Measurements from ENCODE around the gene METRNL. TPM values are rescaled to one million over a fixed set of nuclear protein-coding genes. Genes with fewer than 3 reads are reported as not detected.

Gene METRNL
- total RNA-seq, 2 experiments from 2014 or later = 16.9 to 23.3 TPM

- Histone ChIP-seq H3K79me2 (ENCODE audit: insufficient read depth, low read depth, low read length) (no peaks in the 10 kb centered on the region), H3K4me1 (ENCODE audit: insufficient read depth, low read length, poor library complexity, severe bottlenecking) (no peaks in the 10 kb centered on the region), H3K4me2 (ENCODE audit: low read length) (no peak overlapping the region), H3K9me2 (ENCODE audit: insufficient read depth, low read length) (no peaks in the 10 kb centered on the region), H2AFZ (ENCODE audit: low read length) (no peak overlapping the region), H3K4me3 (ENCODE audit: low read depth, low read length, poor library complexity, severe bottlenecking) (no peak overlapping the region), H3K36me3 (ENCODE audit: insufficient read depth, low read length) (peaks cover 40% of the 10 kb centered on the region), H3K9me3 (ENCODE audit: low read length) (no peaks in the 10 kb centered on the region; the same call in 1 of the 2 replicates), H3K27ac (ENCODE audit: low read depth, low read length, poor library complexity, severe bottlenecking) (no peak overlapping the region), H4K20me1 (ENCODE audit: insufficient read depth, low read length) (no peaks in the 10 kb centered on the region)
- ChIA-PET CTCF (ENCODE audit: unreplicated experiment) (no interaction called here), POLR2A (interaction anchor here (0.6 kb wide), 1 partner anchor 38 kb away, joined by 3 read pairs; no protein-coding TSS in a partner anchor)
- intact Hi-C loops (cut with micrococcal nuclease; ENCODE audit: unreplicated experiment) = no loop called here
- BruUV-seq (replicated peaks) = no TSS peak
- DNase-seq (ENCODE audit: low spot score) = no peak
- TF ChIP-seq EZH2phosphoT487 (IDR thresholded peaks at IDR 0.05; ENCODE audit: borderline replicate concordance, low read depth, low read length) = no peak
- TF ChIP-seq CTCF (conservative IDR thresholded peaks at IDR 0.05; ENCODE audit: low read length) = no peak
Observed at GRCh38 chr17:83032781-83033180, 46.6 kb upstream of the METRNL start.

GRCh38 chr17:83034525-83034924, 44.9 kb upstream of the METRNL start:
- no peaks in the 10 kb centered on the region for H3K9me2 ChIP-seq (ENCODE audit: insufficient read depth, low read length)
- H2AFZ ChIP-seq (ENCODE audit: low read length) = no peak overlapping the region
- intact Hi-C loops (cut with micrococcal nuclease; ENCODE audit: unreplicated experiment) = no loop called here
- H3K4me1 ChIP-seq (ENCODE audit: insufficient read depth, low read length, poor library complexity, severe bottlenecking) = no peaks in the 10 kb centered on the region
- H3K4me3 ChIP-seq (ENCODE audit: low read depth, low read length, poor library complexity, severe bottlenecking) = no peak overlapping the region
- POLR2A ChIA-PET = interaction anchor here (0.7 kb wide), 1 partner anchor 23 kb away, joined by 3 read pairs; no protein-coding TSS in a partner anchor
- no peak overlapping the region for H3K27ac ChIP-seq (ENCODE audit: low read depth, low read length, poor library complexity, severe bottlenecking)
- CTCF ChIA-PET (ENCODE audit: unreplicated experiment) = no interaction called here
- no peak for DNase-seq (ENCODE audit: low spot score)
- peaks cover 45% of the 10 kb centered on the region for H3K36me3 ChIP-seq (ENCODE audit: insufficient read depth, low read length)
- no peak for TF ChIP-seq CTCF (conservative IDR thresholded peaks at IDR 0.05; ENCODE audit: low read length)
- no peak for TF ChIP-seq EZH2phosphoT487 (IDR thresholded peaks at IDR 0.05; ENCODE audit: borderline replicate concordance, low read depth, low read length)
- H3K79me2 ChIP-seq (ENCODE audit: insufficient read depth, low read depth, low read length) = no peaks in the 10 kb centered on the region
- no peaks in the 10 kb centered on the region for H4K20me1 ChIP-seq (ENCODE audit: insufficient read depth, low read length)
- BruUV-seq (replicated peaks) = no TSS peak
- no peak overlapping the region for H3K4me2 ChIP-seq (ENCODE audit: low read length)
- no peaks in the 10 kb centered on the region; the same call in 1 of the 2 replicates for H3K9me3 ChIP-seq (ENCODE audit: low read length)

- H3K27ac ChIP-seq (ENCODE audit: low read depth, low read length, poor library complexity, severe bottlenecking) = no peak overlapping the region
- no peak overlapping the region for H2AFZ ChIP-seq (ENCODE audit: low read length)
- no peak overlapping the region for H3K4me2 ChIP-seq (ENCODE audit: low read length)
- peaks cover 10% of the 10 kb centered on the region for H3K9me3 ChIP-seq (ENCODE audit: low read length)
- H3K4me1 ChIP-seq (ENCODE audit: insufficient read depth, low read length, poor library complexity, severe bottlenecking) = no peaks in the 10 kb centered on the region
- H3K79me2 ChIP-seq (ENCODE audit: insufficient read depth, low read depth, low read length) = no peaks in the 10 kb centered on the region
- H4K20me1 ChIP-seq (ENCODE audit: insufficient read depth, low read length) = no peaks in the 10 kb centered on the region
- ChIA-PET CTCF (ENCODE audit: unreplicated experiment) (interaction anchor here (0.6 kb wide), 1 partner anchor 53 kb away, joined by 3 read pairs; no protein-coding TSS in a partner anchor), POLR2A (interaction anchor here (0.6 to 1.2 kb wide), 4 partner anchors 8 to 121 kb away, joined by 3 to 4 read pairs (median 4); no protein-coding TSS in a partner anchor)
- no TSS peak for BruUV-seq (replicated peaks)
- no peak for DNase-seq (ENCODE audit: low spot score)
- intact Hi-C loops (cut with micrococcal nuclease; ENCODE audit: unreplicated experiment) = no loop called here
- H3K36me3 ChIP-seq (ENCODE audit: insufficient read depth, low read length) = peaks cover 57% of the 10 kb centered on the region
- no peaks in the 10 kb centered on the region for H3K9me2 ChIP-seq (ENCODE audit: insufficient read depth, low read length)
- TF ChIP-seq CTCF (conservative IDR thresholded peaks at IDR 0.05; ENCODE audit: low read length) = no peak
- TF ChIP-seq EZH2phosphoT487 (IDR thresholded peaks at IDR 0.05; ENCODE audit: borderline replicate concordance, low read depth, low read length) = no peak
- H3K4me3 ChIP-seq (ENCODE audit: low read depth, low read length, poor library complexity, severe bottlenecking) = no peak overlapping the region
Observed at GRCh38 chr17:83035722-83036121, 43.7 kb upstream of the METRNL start.

All from OCI-LY7 (cell line).